ENCODE measurements around the gene LDLRAD1. TPM values are rescaled to one million over a fixed set of nuclear protein-coding genes. Genes with fewer than 3 reads are reported as not detected.

The LDLRAD1 gene
- total and polyA plus RNA-seq, 2 of the 13 experiments (the other 11 are each of a cell fraction or from before 2014, with no cell fraction given): 2.5 to 14.0 TPM

DNA sequence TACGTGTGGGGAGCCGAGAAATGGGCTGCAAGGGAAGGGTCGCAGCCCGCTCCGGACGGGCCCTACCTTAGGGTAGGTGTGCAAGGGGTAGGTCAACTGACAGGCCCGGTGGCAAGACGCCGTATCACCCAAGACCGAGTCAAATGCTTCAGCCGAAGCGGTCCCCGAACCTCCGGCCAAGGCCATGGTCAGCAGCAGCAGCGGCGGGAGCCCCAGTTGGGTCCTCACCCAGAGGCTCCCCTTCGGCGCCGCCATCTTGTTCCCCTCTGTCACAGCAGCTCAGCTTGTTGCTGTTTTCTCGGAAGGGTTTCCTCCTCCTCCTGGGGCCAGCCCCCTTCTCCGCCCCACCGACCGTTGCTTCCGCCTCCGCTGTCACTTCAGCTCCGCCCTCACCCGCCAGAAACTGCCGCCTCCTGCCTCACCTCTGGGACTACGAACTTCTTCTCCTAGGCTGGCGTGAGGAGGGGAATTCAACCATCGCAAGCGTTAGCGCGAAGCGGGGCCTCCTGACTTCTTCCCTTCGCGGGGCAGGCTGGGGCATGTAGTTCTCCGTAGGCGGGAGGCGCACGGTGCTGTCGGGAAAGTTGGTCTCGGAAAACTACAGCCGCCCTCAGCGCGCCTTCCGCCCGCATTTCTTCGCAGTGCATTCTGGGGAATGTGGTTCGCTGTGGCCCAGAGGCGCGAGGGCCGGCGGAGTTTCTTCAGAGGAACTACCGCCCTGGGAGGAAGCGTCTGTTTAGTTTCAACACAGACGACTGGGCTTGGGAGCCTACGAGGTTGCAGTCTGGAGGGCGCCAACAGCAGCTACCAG, 35.2 kb upstream of the LDLRAD1 start, which contains the start of the genes TCEANC2 and TMEM59 (continued):
- TF ChIP-seq, protein P1, sequence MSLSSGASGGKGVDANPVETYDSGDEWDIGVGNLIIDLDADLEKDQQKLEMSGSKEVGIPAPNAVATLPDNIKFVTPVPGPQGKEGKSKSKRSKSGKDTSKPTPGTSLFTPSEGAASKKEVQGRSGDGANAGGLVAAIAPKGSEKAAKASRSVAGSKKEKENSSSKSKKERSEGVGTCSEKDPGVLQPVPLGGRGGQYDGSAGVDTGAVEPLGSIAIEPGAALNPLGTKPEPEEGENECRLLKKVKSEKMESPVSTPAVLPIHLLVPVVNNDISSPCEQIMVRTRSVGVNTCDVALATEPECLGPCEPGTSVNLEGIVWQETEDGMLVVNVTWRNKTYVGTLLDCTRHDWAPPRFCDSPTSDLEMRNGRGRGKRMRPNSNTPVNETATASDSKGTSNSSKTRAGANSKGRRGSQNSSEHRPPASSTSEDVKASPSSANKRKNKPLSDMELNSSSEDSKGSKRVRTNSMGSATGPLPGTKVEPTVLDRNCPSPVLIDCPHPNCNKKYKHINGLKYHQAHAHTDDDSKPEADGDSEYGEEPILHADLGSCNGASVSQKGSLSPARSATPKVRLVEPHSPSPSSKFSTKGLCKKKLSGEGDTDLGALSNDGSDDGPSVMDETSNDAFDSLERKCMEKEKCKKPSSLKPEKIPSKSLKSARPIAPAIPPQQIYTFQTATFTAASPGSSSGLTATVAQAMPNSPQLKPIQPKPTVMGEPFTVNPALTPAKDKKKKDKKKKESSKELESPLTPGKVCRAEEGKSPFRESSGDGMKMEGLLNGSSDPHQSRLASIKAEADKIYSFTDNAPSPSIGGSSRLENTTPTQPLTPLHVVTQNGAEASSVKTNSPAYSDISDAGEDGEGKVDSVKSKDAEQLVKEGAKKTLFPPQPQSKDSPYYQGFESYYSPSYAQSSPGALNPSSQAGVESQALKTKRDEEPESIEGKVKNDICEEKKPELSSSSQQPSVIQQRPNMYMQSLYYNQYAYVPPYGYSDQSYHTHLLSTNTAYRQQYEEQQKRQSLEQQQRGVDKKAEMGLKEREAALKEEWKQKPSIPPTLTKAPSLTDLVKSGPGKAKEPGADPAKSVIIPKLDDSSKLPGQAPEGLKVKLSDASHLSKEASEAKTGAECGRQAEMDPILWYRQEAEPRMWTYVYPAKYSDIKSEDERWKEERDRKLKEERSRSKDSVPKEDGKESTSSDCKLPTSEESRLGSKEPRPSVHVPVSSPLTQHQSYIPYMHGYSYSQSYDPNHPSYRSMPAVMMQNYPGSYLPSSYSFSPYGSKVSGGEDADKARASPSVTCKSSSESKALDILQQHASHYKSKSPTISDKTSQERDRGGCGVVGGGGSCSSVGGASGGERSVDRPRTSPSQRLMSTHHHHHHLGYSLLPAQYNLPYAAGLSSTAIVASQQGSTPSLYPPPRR (CRISPR knock-in tag; IDR thresholded peaks at IDR 0.05; ENCODE audit: borderline replicate concordance): peak; percentile 35; the same call in 1 of the 2 replicates
- TF ChIP-seq ZNF775 (CRISPR knock-in tag; IDR thresholded peaks at IDR 0.05; ENCODE audit: borderline replicate concordance): no peak
- TF ChIP-seq, protein P2, sequence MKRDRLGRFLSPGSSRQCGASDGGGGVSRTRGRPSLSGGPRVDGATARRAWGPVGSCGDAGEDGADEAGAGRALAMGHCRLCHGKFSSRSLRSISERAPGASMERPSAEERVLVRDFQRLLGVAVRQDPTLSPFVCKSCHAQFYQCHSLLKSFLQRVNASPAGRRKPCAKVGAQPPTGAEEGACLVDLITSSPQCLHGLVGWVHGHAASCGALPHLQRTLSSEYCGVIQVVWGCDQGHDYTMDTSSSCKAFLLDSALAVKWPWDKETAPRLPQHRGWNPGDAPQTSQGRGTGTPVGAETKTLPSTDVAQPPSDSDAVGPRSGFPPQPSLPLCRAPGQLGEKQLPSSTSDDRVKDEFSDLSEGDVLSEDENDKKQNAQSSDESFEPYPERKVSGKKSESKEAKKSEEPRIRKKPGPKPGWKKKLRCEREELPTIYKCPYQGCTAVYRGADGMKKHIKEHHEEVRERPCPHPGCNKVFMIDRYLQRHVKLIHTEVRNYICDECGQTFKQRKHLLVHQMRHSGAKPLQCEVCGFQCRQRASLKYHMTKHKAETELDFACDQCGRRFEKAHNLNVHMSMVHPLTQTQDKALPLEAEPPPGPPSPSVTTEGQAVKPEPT (CRISPR knock-in tag; IDR thresholded peaks at IDR 0.05; ENCODE audit: low read depth): no peak
- TF ChIP-seq ATF1 (CRISPR knock-in tag; IDR thresholded peaks at IDR 0.05): peak; percentile 63; the same call in 1 of the 2 replicates
- peak; percentile 46; the same call in 1 of the 2 replicates for TF ChIP-seq RXRB (CRISPR knock-in tag; IDR thresholded peaks at IDR 0.05; ENCODE audit: borderline replicate concordance)
- TF ChIP-seq, protein P3, sequence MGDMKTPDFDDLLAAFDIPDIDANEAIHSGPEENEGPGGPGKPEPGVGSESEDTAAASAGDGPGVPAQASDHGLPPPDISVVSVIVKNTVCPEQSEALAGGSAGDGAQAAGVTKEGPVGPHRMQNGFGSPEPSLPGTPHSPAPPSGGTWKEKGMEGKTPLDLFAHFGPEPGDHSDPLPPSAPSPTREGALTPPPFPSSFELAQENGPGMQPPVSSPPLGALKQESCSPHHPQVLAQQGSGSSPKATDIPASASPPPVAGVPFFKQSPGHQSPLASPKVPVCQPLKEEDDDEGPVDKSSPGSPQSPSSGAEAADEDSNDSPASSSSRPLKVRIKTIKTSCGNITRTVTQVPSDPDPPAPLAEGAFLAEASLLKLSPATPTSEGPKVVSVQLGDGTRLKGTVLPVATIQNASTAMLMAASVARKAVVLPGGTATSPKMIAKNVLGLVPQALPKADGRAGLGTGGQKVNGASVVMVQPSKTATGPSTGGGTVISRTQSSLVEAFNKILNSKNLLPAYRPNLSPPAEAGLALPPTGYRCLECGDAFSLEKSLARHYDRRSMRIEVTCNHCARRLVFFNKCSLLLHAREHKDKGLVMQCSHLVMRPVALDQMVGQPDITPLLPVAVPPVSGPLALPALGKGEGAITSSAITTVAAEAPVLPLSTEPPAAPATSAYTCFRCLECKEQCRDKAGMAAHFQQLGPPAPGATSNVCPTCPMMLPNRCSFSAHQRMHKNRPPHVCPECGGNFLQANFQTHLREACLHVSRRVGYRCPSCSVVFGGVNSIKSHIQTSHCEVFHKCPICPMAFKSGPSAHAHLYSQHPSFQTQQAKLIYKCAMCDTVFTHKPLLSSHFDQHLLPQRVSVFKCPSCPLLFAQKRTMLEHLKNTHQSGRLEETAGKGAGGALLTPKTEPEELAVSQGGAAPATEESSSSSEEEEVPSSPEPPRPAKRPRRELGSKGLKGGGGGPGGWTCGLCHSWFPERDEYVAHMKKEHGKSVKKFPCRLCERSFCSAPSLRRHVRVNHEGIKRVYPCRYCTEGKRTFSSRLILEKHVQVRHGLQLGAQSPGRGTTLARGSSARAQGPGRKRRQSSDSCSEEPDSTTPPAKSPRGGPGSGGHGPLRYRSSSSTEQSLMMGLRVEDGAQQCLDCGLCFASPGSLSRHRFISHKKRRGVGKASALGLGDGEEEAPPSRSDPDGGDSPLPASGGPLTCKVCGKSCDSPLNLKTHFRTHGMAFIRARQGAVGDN (CRISPR knock-in tag; IDR thresholded peaks at IDR 0.05): peak; percentile 82
- TF ChIP-seq, protein P4, sequence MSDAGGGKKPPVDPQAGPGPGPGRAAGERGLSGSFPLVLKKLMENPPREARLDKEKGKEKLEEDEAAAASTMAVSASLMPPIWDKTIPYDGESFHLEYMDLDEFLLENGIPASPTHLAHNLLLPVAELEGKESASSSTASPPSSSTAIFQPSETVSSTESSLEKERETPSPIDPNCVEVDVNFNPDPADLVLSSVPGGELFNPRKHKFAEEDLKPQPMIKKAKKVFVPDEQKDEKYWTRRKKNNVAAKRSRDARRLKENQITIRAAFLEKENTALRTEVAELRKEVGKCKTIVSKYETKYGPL (CRISPR knock-in tag; IDR thresholded peaks at IDR 0.05): no peak
- no peak for TF ChIP-seq ZSCAN29 (CRISPR knock-in tag; conservative IDR thresholded peaks at IDR 0.05)
- TF ChIP-seq, protein P5, sequence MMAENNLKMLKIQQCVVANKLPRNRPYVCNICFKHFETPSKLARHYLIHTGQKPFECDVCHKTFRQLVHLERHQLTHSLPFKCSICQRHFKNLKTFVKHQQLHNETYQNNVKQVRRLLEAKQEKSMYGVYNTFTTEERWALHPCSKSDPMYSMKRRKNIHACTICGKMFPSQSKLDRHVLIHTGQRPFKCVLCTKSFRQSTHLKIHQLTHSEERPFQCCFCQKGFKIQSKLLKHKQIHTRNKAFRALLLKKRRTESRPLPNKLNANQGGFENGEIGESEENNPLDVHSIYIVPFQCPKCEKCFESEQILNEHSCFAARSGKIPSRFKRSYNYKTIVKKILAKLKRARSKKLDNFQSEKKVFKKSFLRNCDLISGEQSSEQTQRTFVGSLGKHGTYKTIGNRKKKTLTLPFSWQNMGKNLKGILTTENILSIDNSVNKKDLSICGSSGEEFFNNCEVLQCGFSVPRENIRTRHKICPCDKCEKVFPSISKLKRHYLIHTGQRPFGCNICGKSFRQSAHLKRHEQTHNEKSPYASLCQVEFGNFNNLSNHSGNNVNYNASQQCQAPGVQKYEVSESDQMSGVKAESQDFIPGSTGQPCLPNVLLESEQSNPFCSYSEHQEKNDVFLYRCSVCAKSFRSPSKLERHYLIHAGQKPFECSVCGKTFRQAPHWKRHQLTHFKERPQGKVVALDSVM (CRISPR knock-in tag; IDR thresholded peaks at IDR 0.05): peak; percentile 11; the same call in 1 of the 2 replicates
- TF ChIP-seq, protein P6, sequence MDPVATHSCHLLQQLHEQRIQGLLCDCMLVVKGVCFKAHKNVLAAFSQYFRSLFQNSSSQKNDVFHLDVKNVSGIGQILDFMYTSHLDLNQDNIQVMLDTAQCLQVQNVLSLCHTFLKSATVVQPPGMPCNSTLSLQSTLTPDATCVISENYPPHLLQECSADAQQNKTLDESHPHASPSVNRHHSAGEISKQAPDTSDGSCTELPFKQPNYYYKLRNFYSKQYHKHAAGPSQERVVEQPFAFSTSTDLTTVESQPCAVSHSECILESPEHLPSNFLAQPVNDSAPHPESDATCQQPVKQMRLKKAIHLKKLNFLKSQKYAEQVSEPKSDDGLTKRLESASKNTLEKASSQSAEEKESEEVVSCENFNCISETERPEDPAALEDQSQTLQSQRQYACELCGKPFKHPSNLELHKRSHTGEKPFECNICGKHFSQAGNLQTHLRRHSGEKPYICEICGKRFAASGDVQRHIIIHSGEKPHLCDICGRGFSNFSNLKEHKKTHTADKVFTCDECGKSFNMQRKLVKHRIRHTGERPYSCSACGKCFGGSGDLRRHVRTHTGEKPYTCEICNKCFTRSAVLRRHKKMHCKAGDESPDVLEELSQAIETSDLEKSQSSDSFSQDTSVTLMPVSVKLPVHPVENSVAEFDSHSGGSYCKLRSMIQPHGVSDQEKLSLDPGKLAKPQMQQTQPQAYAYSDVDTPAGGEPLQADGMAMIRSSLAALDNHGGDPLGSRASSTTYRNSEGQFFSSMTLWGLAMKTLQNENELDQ (CRISPR knock-in tag; IDR thresholded peaks at IDR 0.05; ENCODE audit: borderline replicate concordance): no peak

Data from HepG2 (cell line).